PFSK-1 (cell line): ENCODE results near the gene PCARE.

ENCODE experiments used
- FOXP2 ChIP-seq: optimal IDR thresholded peaks from 2 replicates; pipeline ENCODE3; 2011; ENCODE audit warnings: borderline replicate concordance, control low read depth, inconsistent platforms; ENCODE audit not compliant: insufficient read depth; ENCODE audit errors: extremely low read length, extremely low read depth
- POLR2AphosphoS5 ChIP-seq: IDR thresholded peaks from 2 replicates; pipeline ENCODE4 v1.6.1; 2012; ENCODE audit warnings: low read depth, mild to moderate bottlenecking, control low read depth, low read length, moderate library complexity
- REST ChIP-seq, 2 experiments: IDR thresholded peaks; 2 replicates each; pipeline versions ENCODE4 v1.6.1 to v1.8.0; 2011 to 2012; ENCODE audit warnings: low read depth in 2 of 2, low read length in 2 of 2, control low read depth in 1 of 2, inconsistent platforms in 1 of 2, mild to moderate bottlenecking in 1 of 2, moderate library complexity in 1 of 2; ENCODE audit not compliant: insufficient read depth in 1 of 2
- SIN3A ChIP-seq: IDR thresholded peaks from 2 replicates; pipeline ENCODE4 v1.6.1; 2012; ENCODE audit warnings: mild to moderate bottlenecking, low read length, moderate library complexity, borderline replicate concordance; ENCODE audit not compliant: insufficient read depth
- TAF1 ChIP-seq: IDR thresholded peaks from 2 replicates; pipeline ENCODE4 v1.6.1; 2012; ENCODE audit warnings: low read length, control low read depth, borderline replicate concordance; ENCODE audit not compliant: insufficient read depth

The PCARE gene

GRCh38 chr2:29096969-29097368, 22.6 kb upstream of the PCARE start:
- TF ChIP-seq REST (IDR thresholded peaks at IDR 0.05; ENCODE audit: insufficient read depth in 1 of 2, low read depth in 2 of 2, low read length in 2 of 2) (no peak), TAF1 (no peak), SIN3A (no peak), POLR2AphosphoS5 (no peak), FOXP2 (no peak)

DNA sequence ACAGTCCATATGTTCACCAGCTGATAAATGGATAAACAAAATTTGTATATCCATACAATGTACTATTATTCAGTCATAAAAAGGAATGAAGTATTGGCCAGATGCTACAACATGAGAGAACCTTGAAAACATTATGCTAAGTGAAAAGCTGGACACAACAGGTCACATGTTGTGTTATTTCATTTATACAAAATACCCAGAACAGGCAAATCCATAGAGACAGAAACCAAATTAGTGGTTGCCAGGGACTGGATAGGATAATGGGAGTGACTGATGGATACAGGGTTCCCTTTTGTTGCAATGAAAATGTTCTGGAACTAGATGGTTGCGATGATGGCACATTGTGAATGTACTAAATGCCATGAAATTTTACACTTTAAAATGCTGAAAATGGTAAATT, 10.2 kb upstream of the PCARE start:
- no peak for TF ChIP-seq SIN3A
- TF ChIP-seq TAF1, result no peak
- no peak for TF ChIP-seq POLR2AphosphoS5
- no peak for TF ChIP-seq REST (IDR thresholded peaks at IDR 0.05; ENCODE audit: insufficient read depth in 1 of 2, low read depth in 2 of 2, low read length in 2 of 2)
- no peak for TF ChIP-seq FOXP2

DNA sequence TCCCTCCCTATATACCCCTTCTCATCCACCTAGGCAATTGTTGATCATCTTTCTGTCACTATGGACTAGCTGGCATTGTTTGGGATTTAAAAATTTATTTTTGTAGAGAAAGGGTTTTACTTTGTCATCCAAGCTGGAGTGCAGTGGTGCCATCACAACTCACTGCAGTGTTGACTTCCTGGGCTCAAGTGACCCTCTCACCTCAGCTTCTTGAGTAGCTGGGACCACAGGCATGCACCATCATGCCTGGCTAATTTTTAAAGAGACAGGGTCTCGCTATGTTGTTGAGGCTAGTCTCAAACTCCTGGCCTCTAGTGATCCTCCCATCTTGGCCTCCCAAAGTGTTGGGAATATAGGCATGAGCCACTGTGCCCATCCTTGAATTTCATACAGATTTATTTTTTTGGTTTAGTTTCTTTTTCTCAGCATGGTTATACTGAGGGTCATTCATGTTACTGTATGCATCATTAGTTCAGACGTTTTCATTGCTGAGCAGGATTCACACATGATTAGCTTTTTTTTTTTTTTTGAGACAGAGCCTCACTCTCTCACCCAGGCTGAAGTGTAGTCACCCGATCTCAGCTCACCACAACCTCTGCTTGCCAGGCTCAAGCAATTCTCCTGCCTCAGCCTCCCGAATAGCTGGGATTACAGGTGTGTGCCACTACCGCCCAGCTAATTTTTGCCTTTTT, 8.6 kb upstream of the PCARE start:
- TF ChIP-seq REST (IDR thresholded peaks at IDR 0.05; ENCODE audit: insufficient read depth in 1 of 2, low read depth in 2 of 2, low read length in 2 of 2) (no peak), POLR2AphosphoS5 (no peak), TAF1 (no peak), SIN3A (no peak), FOXP2 (no peak)

GRCh38 chr2:29080886-29081743, 6.8 kb upstream of the PCARE start:
- TF ChIP-seq TAF1, result no peak
- no peak for TF ChIP-seq POLR2AphosphoS5
- TF ChIP-seq SIN3A, result no peak
- TF ChIP-seq FOXP2, result no peak
- TF ChIP-seq REST (IDR thresholded peaks at IDR 0.05; ENCODE audit: insufficient read depth in 1 of 2, low read depth in 2 of 2, low read length in 2 of 2), result no peak
